Dedifferentiated amniotic fluid mesenchymal stem cell (primary cell): Measurements from ENCODE around the gene TTC7B.

ENCODE experiments used
- DNase-seq: peaks from one replicate; pipeline ENCODE4 v3.0.0-alpha.2; 2016; ENCODE audit errors: extremely low spot score

Gene TTC7B

GRCh38 chr14:90599748-90600507, 216.3 kb downstream of the TTC7B start:
- DNase-seq, result peak; percentile 15

- DNase-seq, result no peak
Observed at GRCh38 chr14:90599339-90599738, 216.9 kb downstream of the TTC7B start.

- no peak for DNase-seq
Observed at GRCh38 chr14:90597961-90598360, 218.3 kb downstream of the TTC7B start.

- no peak for DNase-seq
Observed at GRCh38 chr14:90596733-90597132, 219.5 kb downstream of the TTC7B start.

- DNase-seq, result no peak
Observed at GRCh38 chr14:90593254-90594040, 222.8 kb downstream of the TTC7B start.

GRCh38 chr14:90592655-90593054, 223.6 kb downstream of the TTC7B start:
- no peak for DNase-seq

GRCh38 chr14:90587918-90588317, 228.3 kb downstream of the TTC7B start:
- no peak for DNase-seq

GRCh38 chr14:90587252-90587910, 228.8 kb downstream of the TTC7B start:
- no peak for DNase-seq

- no peak for DNase-seq
Observed at GRCh38 chr14:90585106-90585505, 231.1 kb downstream of the TTC7B start.

- DNase-seq, result no peak
Observed at GRCh38 chr14:90583916-90584605, 232.2 kb downstream of the TTC7B start.

- no peak for DNase-seq
Observed at GRCh38 chr14:90583427-90583826, 232.8 kb downstream of the TTC7B start.

- no peak for DNase-seq
Observed at GRCh38 chr14:90582166-90582565, 234.1 kb downstream of the TTC7B start.

- DNase-seq, result no peak
Observed at GRCh38 chr14:90581745-90582144, 234.5 kb downstream of the TTC7B start.

GRCh38 chr14:90580377-90581335, 235.6 kb downstream of the TTC7B start:
- no peak for DNase-seq

GRCh38 chr14:90579816-90580215, 236.4 kb downstream of the TTC7B start:
- no peak for DNase-seq

- no peak for DNase-seq
Observed at GRCh38 chr14:90579088-90579487, 237.1 kb downstream of the TTC7B start.

GRCh38 chr14:90578283-90578985, 237.8 kb downstream of the TTC7B start:
- DNase-seq, result no peak

- no peak for DNase-seq
Observed at GRCh38 chr14:90577661-90578282, 238.5 kb downstream of the TTC7B start.

GRCh38 chr14:90576981-90577660, 239.1 kb downstream of the TTC7B start:
- DNase-seq, result no peak
